Calu3 (cell line): ENCODE measurements around the gene ATP13A2. TPM values are rescaled to one million over a fixed set of nuclear protein-coding genes. Genes with fewer than 3 reads are reported as not detected.

Experiments
- BruUV-seq: library from RNA; stranded (reverse); fragments of 400-500 nt; replicated peaks from 2 replicates; lab custom pipeline; 2021; lab: Mats Ljungman, UMichigan
- CTCF ChIA-PET: fragments of 300-600 bp; sonication (Branson Sonifier 250); formaldehyde crosslinking; loops from one replicate; lab custom pipeline; 2022; ENCODE audit warnings: antibody characterized with exemption; lab: Charles Lee
- DNase-seq: peaks from one replicate; pipeline ENCODE4 v3.0.0; 2022
- H3K27ac Mint-ChIP-seq: one replicate; pipeline ENCODE4 v1.8.0; 2022; ENCODE audit warnings: mixed read lengths; ENCODE audit not compliant: unreplicated experiment
- H3K27me3 Mint-ChIP-seq: one replicate; pipeline ENCODE4 v1.8.0; 2022; ENCODE audit warnings: mixed read lengths; ENCODE audit not compliant: unreplicated experiment
- H3K36me3 Mint-ChIP-seq: one replicate; pipeline ENCODE4 v1.8.0; 2022; ENCODE audit warnings: mild to moderate bottlenecking, moderate library complexity, mixed read lengths; ENCODE audit not compliant: insufficient read depth, unreplicated experiment
- H3K4me1 Mint-ChIP-seq: one replicate; pipeline ENCODE4 v1.8.0; 2022; ENCODE audit warnings: mild to moderate bottlenecking, low read depth, mixed read lengths; ENCODE audit not compliant: unreplicated experiment
- H3K4me3 Mint-ChIP-seq: one replicate; pipeline ENCODE4 v1.8.0; 2022; ENCODE audit warnings: mild to moderate bottlenecking, low read depth, moderate library complexity, mixed read lengths; ENCODE audit not compliant: unreplicated experiment
- H3K9me3 Mint-ChIP-seq: one replicate; pipeline ENCODE4 v1.8.0; 2022; ENCODE audit warnings: low read depth, mixed read lengths; ENCODE audit not compliant: unreplicated experiment
- intact Hi-C: fragments of 100-400 bp; cut with micrococcal nuclease; formaldehyde crosslinking; loops from one replicate; pipeline ENCODE4 v1.10.0; 2022; ENCODE audit not compliant: unreplicated experiment
- total RNA-seq: library from RNA; stranded (reverse); gene quantifications from 2 replicates; pipeline ENCODE4 v1.2.3, GENCODE V29; 2022
- TF ChIP-seq, protein P1 (sequence below): fragments of 200-600 bp; IDR thresholded peaks from one replicate; pipeline ENCODE4 v1.8.0; 2022; ENCODE audit warnings: antibody characterized with exemption; ENCODE audit not compliant: unreplicated experiment

Gene ATP13A2
- total RNA-seq, 1 experiment from 2014 or later, result 33.4 TPM

DNA sequence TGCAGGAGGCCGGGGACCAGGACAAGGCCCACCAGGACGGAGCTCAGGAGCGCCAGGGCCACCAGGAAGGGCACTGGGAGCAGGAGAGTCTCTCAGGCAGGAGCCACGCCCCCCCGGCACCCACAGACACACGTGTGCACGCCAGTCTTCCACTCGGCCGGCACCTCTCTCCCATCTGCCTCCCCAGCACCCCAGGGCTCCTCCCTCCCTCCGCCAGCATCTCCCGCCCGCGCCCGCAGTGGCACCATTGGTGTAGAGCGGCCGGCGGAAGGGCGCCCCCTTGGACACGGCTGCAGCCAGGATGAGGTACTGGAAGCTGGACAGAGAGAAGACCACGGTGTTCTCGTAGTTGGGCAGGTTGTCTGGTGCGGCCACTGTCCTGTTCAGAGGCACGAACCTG is 25.2 kb downstream of the ATP13A2 start:
- Mint-ChIP-seq H3K36me3 (no peaks in the 10 kb centered on the region), H3K27me3 (peaks cover 18% of the 10 kb centered on the region), H3K4me1 (peaks cover 1% of the 10 kb centered on the region), H3K9me3 (no peaks in the 10 kb centered on the region), H3K27ac (no peak overlapping the region), H3K4me3 (no peak overlapping the region)
- no peak for DNase-seq
- no TSS peak for BruUV-seq
- CTCF ChIA-PET, result interaction anchor here (1.0 kb wide), 1 partner anchor 11 kb away, joined by 3 read pairs; no protein-coding TSS in a partner anchor
- TF ChIP-seq, protein P1, sequence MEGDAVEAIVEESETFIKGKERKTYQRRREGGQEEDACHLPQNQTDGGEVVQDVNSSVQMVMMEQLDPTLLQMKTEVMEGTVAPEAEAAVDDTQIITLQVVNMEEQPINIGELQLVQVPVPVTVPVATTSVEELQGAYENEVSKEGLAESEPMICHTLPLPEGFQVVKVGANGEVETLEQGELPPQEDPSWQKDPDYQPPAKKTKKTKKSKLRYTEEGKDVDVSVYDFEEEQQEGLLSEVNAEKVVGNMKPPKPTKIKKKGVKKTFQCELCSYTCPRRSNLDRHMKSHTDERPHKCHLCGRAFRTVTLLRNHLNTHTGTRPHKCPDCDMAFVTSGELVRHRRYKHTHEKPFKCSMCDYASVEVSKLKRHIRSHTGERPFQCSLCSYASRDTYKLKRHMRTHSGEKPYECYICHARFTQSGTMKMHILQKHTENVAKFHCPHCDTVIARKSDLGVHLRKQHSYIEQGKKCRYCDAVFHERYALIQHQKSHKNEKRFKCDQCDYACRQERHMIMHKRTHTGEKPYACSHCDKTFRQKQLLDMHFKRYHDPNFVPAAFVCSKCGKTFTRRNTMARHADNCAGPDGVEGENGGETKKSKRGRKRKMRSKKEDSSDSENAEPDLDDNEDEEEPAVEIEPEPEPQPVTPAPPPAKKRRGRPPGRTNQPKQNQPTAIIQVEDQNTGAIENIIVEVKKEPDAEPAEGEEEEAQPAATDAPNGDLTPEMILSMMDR, result no peak
- intact Hi-C loops, result no loop called here

DNA sequence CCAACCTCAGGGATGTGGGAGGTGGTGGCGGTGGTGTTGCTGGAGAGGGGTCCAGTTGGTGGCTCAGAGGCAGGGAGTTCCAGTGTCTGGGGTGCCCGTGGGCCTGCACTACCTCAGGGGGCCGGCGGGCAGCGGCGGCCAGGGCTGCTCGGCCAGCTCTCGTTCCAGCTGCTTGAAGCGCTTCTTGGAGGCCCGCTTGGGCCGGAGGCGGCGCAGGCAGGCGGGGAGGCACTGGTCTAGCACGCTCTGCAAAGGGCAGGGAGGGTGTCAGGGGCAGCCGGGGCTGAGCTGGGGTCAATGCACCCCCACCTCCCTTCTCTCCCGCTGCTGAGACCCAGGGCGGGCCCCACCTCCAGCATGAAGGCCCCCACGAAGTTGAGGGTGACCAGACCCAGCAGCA is 25.6 kb downstream of the ATP13A2 start:
- intact Hi-C loops, result no loop called here
- CTCF ChIA-PET, result interaction anchor here (1.0 kb wide), 1 partner anchor 11 kb away, joined by 3 read pairs; no protein-coding TSS in a partner anchor
- TF ChIP-seq, protein P1, result no peak
- no peaks in the 10 kb centered on the region for H3K36me3 Mint-ChIP-seq
- H3K27ac Mint-ChIP-seq, result no peak overlapping the region
- peaks cover 22% of the 10 kb centered on the region for H3K27me3 Mint-ChIP-seq
- peaks cover 6% of the 10 kb centered on the region for H3K4me1 Mint-ChIP-seq
- no peak overlapping the region for H3K4me3 Mint-ChIP-seq
- DNase-seq, result no peak
- H3K9me3 Mint-ChIP-seq, result no peaks in the 10 kb centered on the region
- TSS peak; percentile 12 for BruUV-seq

DNA sequence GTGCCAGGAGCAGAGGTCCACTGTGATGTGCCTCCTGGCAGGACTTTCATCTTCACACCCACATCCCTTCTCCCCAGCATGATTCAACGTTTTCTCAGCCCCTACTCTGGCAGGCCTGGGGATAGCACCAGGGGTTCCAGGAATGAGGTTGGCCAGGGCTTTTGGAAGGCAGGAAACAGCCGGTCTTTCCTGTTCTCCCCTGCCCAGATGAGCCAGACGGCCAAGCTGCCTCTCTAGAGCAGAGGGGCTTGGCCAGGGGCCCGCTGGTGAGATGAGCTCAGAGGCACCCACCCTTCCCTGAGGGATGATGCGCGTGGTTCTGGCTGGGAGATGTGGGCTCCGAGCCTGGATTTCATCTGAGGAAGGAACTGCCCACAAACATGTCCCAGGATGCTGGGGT is 27.0 kb downstream of the ATP13A2 start:
- CTCF ChIA-PET, result interaction anchor here (0.6 to 0.7 kb wide), 2 partner anchors 24 to 460 kb away, joined by 3 to 4 read pairs; no protein-coding TSS in a partner anchor
- Mint-ChIP-seq H3K27me3 (peaks cover 36% of the 10 kb centered on the region), H3K9me3 (no peaks in the 10 kb centered on the region), H3K4me1 (peaks cover 11% of the 10 kb centered on the region), H3K4me3 (no peak overlapping the region), H3K27ac (no peak overlapping the region), H3K36me3 (no peaks in the 10 kb centered on the region)
- BruUV-seq, result no TSS peak
- intact Hi-C loops, result no loop called here
- DNase-seq, result no peak
- TF ChIP-seq, protein P1, result no peak

DNA sequence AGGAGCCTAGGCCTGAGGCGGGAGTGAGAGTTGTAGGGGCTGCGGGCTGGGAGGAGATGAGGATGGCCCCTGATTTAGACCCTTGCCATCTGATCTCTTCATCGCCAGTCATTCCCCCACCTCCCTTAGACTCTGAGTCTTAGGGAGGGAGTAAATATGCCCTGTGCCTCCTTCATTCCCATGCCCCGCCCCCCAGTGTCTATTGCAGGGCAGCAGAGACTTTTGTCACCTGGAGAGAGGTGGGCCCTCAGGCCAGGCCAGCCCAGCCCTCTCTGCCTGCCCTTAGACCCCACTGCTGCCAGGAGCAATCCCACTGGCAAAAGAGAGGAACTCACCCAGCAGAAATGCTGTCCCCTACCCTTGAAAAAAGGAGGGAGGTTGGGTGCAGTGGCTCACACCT is 28.1 kb downstream of the ATP13A2 start:
- Mint-ChIP-seq H3K4me1 (peaks cover 11% of the 10 kb centered on the region), H3K36me3 (no peaks in the 10 kb centered on the region), H3K9me3 (no peaks in the 10 kb centered on the region), H3K27ac (no peak overlapping the region), H3K27me3 (peaks cover 38% of the 10 kb centered on the region), H3K4me3 (no peak overlapping the region)
- intact Hi-C loops, result no loop called here
- CTCF ChIA-PET, result no interaction called here
- no peak for DNase-seq
- TF ChIP-seq, protein P1, result no peak
- BruUV-seq, result no TSS peak
